Panc1 (cell line): Measurements from ENCODE around the gene EPB41L4B. TPM values are rescaled to one million over a fixed set of nuclear protein-coding genes. Genes with fewer than 3 reads are reported as not detected.

ENCODE experiments used
- ATAC-seq: fragments of 200-7000 bp; cut with Tn5 transposase; 2 replicates; pipeline ENCODE4 v1.9.1; 2020; ENCODE audit warnings: mild to moderate bottlenecking, moderate library complexity
- BruUV-seq: library from RNA; stranded (reverse); fragments of 400-500 nt; replicated peaks from 2 replicates; lab custom pipeline; 2021; lab: Mats Ljungman, UMichigan
- CTCF ChIA-PET: fragments of 300-600 bp; sonication (Branson Sonifier 250); formaldehyde crosslinking; loops from one replicate; lab custom pipeline; 2022; ENCODE audit warnings: antibody characterized with exemption; lab: Charles Lee
- POLR2A ChIA-PET: fragments of 300-600 bp; sonication (Branson Sonifier 250); formaldehyde crosslinking; loops from one replicate; lab custom pipeline; 2022; ENCODE audit warnings: antibody characterized with exemption; lab: Charles Lee
- DNase-seq: peaks from one replicate; pipeline ENCODE4 v3.0.0-alpha.2; 2010; ENCODE audit warnings: low read depth, low spot score
- H3K27ac ChIP-seq: 2 replicates; pipeline ENCODE4 v1.5.1; 2011; ENCODE audit warnings: mild to moderate bottlenecking, low read length, inconsistent platforms
- H3K27me3 ChIP-seq: fragments of 200-500 bp; sonication (Bioruptor generic); 2 replicates; pipeline ENCODE4 v1.6.0; 2014; ENCODE audit warnings: low read length, inconsistent platforms; ENCODE audit not compliant: control insufficient read depth, insufficient read depth
- H3K36me3 ChIP-seq: fragments of 200-500 bp; sonication (Bioruptor generic); 2 replicates; pipeline ENCODE4 v1.5.1; 2014; ENCODE audit warnings: inconsistent platforms, mild to moderate bottlenecking, low read length, moderate library complexity; ENCODE audit not compliant: control insufficient read depth, insufficient read depth
- H3K4me1 ChIP-seq: 2 replicates; pipeline ENCODE4 v1.5.1; 2011; ENCODE audit warnings: inconsistent platforms, mild to moderate bottlenecking, low read length, moderate library complexity; ENCODE audit not compliant: control insufficient read depth, insufficient read depth
- H3K4me3 ChIP-seq, 2 experiments: 2 replicates each; pipeline ENCODE4 v1.5.1; 2011 to 2012; ENCODE audit warnings: low read depth in 2 of 2, low read length in 2 of 2, mild to moderate bottlenecking in 2 of 2, inconsistent platforms in 1 of 2, moderate library complexity in 1 of 2
- H3K9me3 ChIP-seq: fragments of 200-500 bp; sonication (Bioruptor generic); 2 replicates; pipeline ENCODE4 v1.5.1; 2014; ENCODE audit warnings: low read depth, mild to moderate bottlenecking, inconsistent platforms, low read length, moderate library complexity; ENCODE audit not compliant: control insufficient read depth, insufficient read depth
- CTCF ChIP-seq: fragments of 450-650 bp; IDR thresholded peaks from 2 replicates; pipeline ENCODE4 v1.5.1; 2017; ENCODE audit warnings: mild to moderate bottlenecking
- POLR2AphosphoS5 ChIP-seq: IDR thresholded peaks from 2 replicates; pipeline ENCODE4 v1.6.1; 2012; ENCODE audit warnings: mild to moderate bottlenecking, low read depth, low read length, moderate library complexity
- REST ChIP-seq, 2 experiments: IDR thresholded peaks; 2 replicates each; pipeline ENCODE4 v1.6.1; 2011 to 2012; ENCODE audit warnings: low read depth in 2 of 2, control low read depth in 1 of 2, low read length in 1 of 2, mild to moderate bottlenecking in 1 of 2, moderate library complexity in 1 of 2; ENCODE audit not compliant: insufficient read depth in 1 of 2
- SIN3A ChIP-seq: IDR thresholded peaks from 2 replicates; pipeline ENCODE4 v1.6.1; 2012; ENCODE audit warnings: low read depth, mild to moderate bottlenecking, low read length, moderate library complexity, borderline replicate concordance; ENCODE audit not compliant: insufficient read depth
- TCF7L2 ChIP-seq: IDR thresholded peaks from 2 replicates; pipeline ENCODE4 v1.6.1; 2011; ENCODE audit warnings: mild to moderate bottlenecking, low read depth, low read length, inconsistent platforms
- in situ Hi-C: cut with HindIII; loops from 2 replicates; pipeline ENCODE4 v1.10.0; 2016; ENCODE audit warnings: low sequenced_read_pairs, low pct_unique_long_range_greater_than_20kb
- intact Hi-C: fragments of 100-400 bp; cut with micrococcal nuclease; formaldehyde crosslinking; loops from one replicate; pipeline ENCODE4 v1.10.0; 2022; ENCODE audit not compliant: unreplicated experiment
- total RNA-seq: library from RNA; stranded (reverse); gene quantifications from one replicate; pipeline ENCODE4 v1.2.1, GENCODE V29; 2021; ENCODE audit not compliant: unreplicated experiment

The EPB41L4B gene
- total RNA-seq, 1 experiment from 2014 or later: 27.8 TPM

GRCh38 chr9:109192732-109193361, 128.0 kb downstream of the EPB41L4B start:
- Histone ChIP-seq H3K4me1 (no peaks in the 10 kb centered on the region), H3K4me3 (no peak overlapping the region), H3K27ac (no peak overlapping the region), H3K27me3 (no peaks in the 10 kb centered on the region), H3K9me3 (no peaks in the 10 kb centered on the region), H3K36me3 (no peaks in the 10 kb centered on the region)
- no TSS peak for BruUV-seq
- DNase-seq (no peak), ATAC-seq (peak; percentile 66; the same call in 1 of the 2 replicates)
- ChIA-PET POLR2A (no interaction called here), CTCF (interaction anchor here (1.0 kb wide), 1 partner anchor 10 kb away, joined by 3 read pairs; no protein-coding TSS in a partner anchor)
- TF ChIP-seq CTCF (peak; percentile 59), REST (IDR thresholded peaks at IDR 0.05; ENCODE audit: insufficient read depth in 1 of 2, low read depth in 2 of 2, low read length in 1 of 2) (no peak), TCF7L2 (no peak), POLR2AphosphoS5 (no peak)
- intact Hi-C loops (loop anchor here (5.0 kb wide), 1 partner anchor 129 kb away; the partner anchor contains the start of gene EPB41L4B), in situ Hi-C loops (no loop called here)

GRCh38 chr9:109191746-109192145, 129.1 kb downstream of the EPB41L4B start:
- TF ChIP-seq SIN3A: no peak
- no peak for TF ChIP-seq REST (IDR thresholded peaks at IDR 0.05; ENCODE audit: insufficient read depth in 1 of 2, low read depth in 2 of 2, low read length in 1 of 2)
- TF ChIP-seq TCF7L2: no peak
- TF ChIP-seq POLR2AphosphoS5: no peak
- TF ChIP-seq CTCF: no peak
- H3K27ac ChIP-seq: no peak overlapping the region
- H3K36me3 ChIP-seq: no peaks in the 10 kb centered on the region
- no peak for ATAC-seq
- no TSS peak for BruUV-seq
- ChIA-PET POLR2A (no interaction called here), CTCF (no interaction called here)
- H3K4me1 ChIP-seq: no peaks in the 10 kb centered on the region
- no peaks in the 10 kb centered on the region for H3K9me3 ChIP-seq
- intact Hi-C loops (loop anchor here (5.0 kb wide), 1 partner anchor 131 kb away; the partner anchor contains the start of gene EPB41L4B), in situ Hi-C loops (no loop called here)
- H3K4me3 ChIP-seq: no peak overlapping the region
- no peak for DNase-seq
- no peaks in the 10 kb centered on the region for H3K27me3 ChIP-seq
